Activated CD4-positive, CD25-positive, alpha-beta regulatory T cell treated with anti-CD3 and anti-CD28 coated beads, Interleukin-2, amount 50 U/mL, for 16 hours (primary cell): ENCODE measurements around the gene ADAMTS16.

Source experiments
- DNase-seq: peaks from one replicate; pipeline ENCODE4 v3.0.0-alpha.2; 2020; ENCODE audit warnings: low read depth, low spot score

Gene ADAMTS16

DNA sequence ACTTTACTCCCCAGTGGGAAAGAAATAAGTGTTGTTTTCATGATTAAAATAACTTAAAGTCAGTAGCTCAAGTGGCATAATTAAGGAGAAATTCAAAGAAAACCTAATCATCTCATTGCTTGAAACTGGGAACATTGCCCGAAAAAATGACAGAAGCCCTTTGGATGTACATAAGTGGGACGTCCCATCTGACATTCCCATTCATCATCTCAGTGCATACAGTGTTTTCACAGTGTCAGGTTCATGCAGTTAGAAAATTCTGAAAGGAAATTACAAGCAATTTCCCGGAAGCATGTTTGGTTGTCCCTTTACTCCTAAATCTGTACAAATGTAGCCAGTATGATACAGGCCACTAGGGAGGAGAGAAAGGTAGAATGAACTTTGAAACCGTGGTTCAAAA is 95.6 kb downstream of the ADAMTS16 start:
- DNase-seq = no peak

GRCh38 chr5:5239191-5239590 is 99.1 kb downstream of the ADAMTS16 start:
- no peak for DNase-seq

DNA sequence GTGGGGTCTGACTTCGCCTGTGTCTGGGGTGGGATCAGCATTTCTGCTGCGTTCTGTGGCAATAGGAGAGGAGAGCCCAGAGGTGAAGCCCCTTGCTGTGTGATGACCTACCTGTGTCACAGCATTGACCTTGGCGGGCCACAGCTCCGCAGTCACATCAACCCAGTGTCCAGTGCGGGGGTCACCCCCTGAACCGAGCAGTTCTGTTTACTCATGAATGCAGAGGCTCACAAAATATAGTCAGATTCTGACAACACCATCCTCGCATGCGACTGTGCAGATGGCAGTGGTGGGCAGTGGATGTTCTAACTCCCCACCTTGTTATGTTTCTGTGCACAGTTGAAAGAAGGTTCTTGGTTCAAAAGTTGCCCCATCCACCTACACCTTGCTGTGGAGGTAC is 100.1 kb downstream of the ADAMTS16 start:
- DNase-seq = no peak

- DNase-seq = no peak
Observed at GRCh38 chr5:5242056-5242455, 101.9 kb downstream of the ADAMTS16 start.

DNA sequence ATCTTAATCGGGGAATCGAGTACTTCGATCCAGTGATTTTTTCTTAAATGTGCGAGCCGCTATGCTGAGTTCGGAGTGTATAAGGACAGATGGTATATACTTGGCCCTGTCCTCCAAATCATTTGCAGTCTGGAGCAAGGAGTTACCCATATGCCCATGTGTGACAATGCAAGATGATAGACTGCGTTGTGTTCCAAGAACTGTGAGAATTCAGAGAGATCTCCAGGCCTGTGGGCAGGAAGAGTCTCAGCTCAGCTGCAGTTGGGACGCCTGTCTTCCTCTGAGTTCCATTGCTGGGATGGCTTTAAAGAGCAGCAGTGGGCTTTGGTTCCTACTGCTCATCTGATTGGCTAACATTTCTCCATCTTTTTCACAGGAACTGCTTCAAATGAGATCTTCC is 106.6 kb downstream of the ADAMTS16 start:
- DNase-seq = no peak

- DNase-seq = no peak
Observed at GRCh38 chr5:5250758-5251157, 110.6 kb downstream of the ADAMTS16 start.

GRCh38 chr5:5252106-5252505 is 112.0 kb downstream of the ADAMTS16 start:
- DNase-seq = no peak

DNA sequence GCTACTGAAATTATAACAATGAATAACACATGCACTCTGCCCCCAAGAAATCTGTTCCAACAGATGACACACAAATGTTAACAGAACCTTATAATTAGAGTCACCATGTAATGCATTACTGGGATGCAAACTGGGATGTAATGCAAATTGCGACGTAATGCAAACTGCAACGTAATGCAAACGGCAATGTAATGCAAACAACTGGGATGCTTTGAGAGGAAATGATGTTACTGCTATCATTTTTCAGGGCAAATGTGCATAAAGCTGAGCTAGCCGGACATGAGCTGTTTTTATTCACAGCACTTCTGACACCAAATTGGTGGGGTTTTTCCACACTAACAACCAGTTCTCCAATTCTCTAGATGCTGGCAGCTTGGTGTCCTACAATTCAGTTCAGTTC is 117.2 kb downstream of the ADAMTS16 start:
- DNase-seq = no peak

- DNase-seq = no peak
Observed at GRCh38 chr5:5258564-5258963, 118.4 kb downstream of the ADAMTS16 start.

DNA sequence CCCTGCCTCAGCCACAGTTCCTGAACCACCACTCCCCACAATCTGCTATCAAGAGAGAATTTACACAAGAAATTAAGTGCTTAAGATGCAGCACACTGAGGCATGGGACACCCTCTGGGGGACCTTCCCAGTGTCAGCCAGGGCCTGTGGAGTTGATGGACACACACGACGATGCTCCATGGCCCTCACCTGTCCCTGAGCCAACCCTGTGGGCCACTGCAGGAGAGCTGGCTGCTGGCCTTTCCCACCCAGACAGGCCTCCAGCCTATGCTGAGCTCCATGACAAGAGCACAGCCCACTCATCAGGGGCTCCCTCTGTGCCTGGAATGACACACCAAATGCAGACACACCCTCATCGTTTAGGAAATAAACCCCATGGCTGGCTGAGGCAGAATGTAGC is 124.6 kb downstream of the ADAMTS16 start:
- no peak for DNase-seq

GRCh38 chr5:5266297-5266696 is 126.2 kb downstream of the ADAMTS16 start:
- DNase-seq = no peak

- no peak for DNase-seq
Observed at GRCh38 chr5:5270161-5270560, 130.0 kb downstream of the ADAMTS16 start.

DNA sequence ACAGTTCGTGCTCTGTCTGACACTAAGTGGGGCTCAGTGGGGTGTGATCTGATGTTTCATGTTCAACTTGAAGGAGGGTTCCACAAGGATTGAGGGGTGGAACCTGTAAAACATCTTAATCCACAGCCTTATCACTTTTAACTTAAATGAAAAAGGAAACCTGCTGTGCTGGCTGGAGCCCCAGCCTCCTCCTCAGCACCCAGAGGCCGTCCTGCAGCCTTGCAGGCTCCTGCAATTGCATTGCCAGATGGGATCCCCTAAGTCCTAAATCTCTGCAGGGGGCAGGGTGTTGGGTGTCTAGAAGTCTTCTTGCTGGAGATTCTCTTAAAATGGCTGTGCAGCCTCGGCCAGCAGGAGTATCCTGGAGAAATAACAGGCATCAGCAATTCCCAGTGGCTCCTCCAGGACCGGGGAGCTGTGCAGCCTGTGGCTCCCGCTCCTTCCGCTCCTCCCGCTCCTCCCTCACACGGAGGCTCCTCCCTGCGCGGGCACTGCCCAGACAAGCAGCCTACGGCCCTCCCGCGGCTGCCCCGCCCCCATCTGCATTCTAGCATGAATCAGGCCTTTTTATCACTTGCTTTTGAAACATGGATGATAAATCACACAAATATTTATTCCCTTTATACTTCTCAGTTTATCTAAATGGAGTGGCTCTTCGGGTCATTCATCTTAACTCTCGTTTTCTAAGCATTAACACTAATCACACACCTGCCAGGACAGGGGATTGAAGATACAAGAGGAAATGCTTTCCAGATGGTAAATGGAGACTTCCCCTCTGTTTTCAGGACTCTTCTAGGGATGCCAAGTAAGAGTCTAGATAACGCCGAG is 131.0 kb downstream of the ADAMTS16 start:
- no peak for DNase-seq

- no peak for DNase-seq
Observed at GRCh38 chr5:5271786-5272321, 131.7 kb downstream of the ADAMTS16 start.

- DNase-seq = no peak
Observed at GRCh38 chr5:5273398-5273797, 133.3 kb downstream of the ADAMTS16 start.

- no peak for DNase-seq
Observed at GRCh38 chr5:5273976-5274375, 133.8 kb downstream of the ADAMTS16 start.

DNA sequence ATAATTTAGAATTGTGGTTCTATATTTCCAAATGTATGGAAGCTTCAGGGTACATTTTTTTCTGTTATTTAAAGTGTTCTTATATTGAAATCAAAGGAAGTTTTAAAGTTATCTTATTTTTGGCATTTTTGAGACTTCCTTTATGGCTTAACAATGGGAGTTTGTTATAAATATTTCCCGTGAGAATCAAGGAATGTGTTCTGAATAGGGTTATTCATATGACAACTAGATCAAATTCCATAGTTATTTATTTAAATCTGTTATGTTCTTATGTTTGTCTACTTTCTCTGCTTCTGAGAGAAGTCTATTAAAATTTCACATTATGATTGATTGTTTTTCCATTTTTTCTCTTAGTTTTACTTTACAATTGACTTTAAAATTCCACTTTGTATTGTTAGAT is 135.1 kb downstream of the ADAMTS16 start:
- no peak for DNase-seq

GRCh38 chr5:5276430-5276829 is 136.3 kb downstream of the ADAMTS16 start:
- no peak for DNase-seq

DNA sequence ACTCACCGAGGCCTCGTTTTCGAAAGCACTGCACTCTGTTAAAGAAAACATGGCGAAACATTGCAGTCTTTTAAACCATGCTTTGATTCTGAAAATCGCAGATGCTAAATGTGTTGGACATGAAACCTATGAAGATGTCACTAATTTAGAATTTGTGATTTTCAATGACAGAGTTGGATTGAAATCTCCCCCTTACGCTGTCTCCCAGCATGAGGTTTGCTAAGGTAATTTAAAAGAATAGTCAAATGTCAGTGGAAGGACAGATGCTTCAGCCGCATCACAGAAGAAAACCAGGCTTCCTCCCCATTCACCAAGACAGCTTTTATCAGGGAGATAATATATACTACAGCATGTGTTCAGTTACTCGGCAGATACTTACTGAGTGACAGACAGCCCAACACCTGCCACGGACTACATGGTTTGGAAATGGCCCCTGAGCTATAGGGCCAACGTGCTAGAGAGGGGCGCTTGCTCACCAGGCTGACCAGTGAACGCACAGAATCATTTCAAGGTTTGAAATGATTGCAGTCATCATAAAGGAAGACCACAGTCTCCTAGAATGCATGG is 136.9 kb downstream of the ADAMTS16 start:
- DNase-seq = no peak

- no peak for DNase-seq
Observed at GRCh38 chr5:5278201-5278814, 138.2 kb downstream of the ADAMTS16 start.

DNA sequence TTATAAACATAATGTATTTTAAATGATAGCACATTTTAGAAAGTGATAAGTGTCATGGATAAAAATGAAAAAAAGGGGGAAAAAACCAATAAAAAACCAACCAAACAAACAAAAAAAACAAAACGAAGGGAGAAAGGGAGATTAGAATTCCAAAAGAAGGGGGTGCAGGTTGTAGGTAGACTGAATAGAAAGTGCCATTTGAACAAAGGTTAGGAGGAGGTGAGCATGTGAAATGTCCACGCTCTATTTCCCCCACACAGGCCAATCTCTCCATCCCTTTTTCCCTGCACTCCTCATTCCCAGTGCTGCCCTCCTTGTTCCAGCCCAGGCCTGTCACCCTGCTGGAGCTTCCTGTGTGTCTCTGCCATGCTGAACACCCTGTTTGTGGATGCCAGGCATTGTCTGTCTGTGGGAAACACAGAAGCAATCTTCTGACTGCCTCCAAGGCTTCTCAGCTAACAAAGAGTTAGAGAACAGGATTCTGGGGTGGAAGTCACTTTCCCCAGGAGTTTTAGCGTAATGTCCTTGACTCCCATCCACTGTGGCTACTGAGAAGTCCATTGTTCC is 138.8 kb downstream of the ADAMTS16 start:
- no peak for DNase-seq

GRCh38 chr5:5285906-5286305 is 145.8 kb downstream of the ADAMTS16 start:
- DNase-seq = no peak
